Glutamatergic neuron (in vitro differentiated cells): Measurements from ENCODE around the gene LIX1L. TPM values are rescaled to one million over a fixed set of nuclear protein-coding genes. Genes with fewer than 3 reads are reported as not detected.

Source experiments
- DNase-seq: peaks from one replicate; pipeline ENCODE4 v3.0.0; 2022
- H3K27ac Mint-ChIP-seq: one replicate; pipeline ENCODE4 v1.8.0; 2020; ENCODE audit warnings: mild to moderate bottlenecking, mixed read lengths, inconsistent platforms; ENCODE audit not compliant: unreplicated experiment
- H3K27me3 Mint-ChIP-seq: one replicate; pipeline ENCODE4 v1.8.0; 2020; ENCODE audit warnings: mild to moderate bottlenecking, moderate library complexity, mixed read lengths, inconsistent platforms; ENCODE audit not compliant: unreplicated experiment
- H3K36me3 Mint-ChIP-seq: one replicate; pipeline ENCODE4 v1.8.0; 2020; ENCODE audit warnings: mild to moderate bottlenecking, mixed read lengths, inconsistent platforms; ENCODE audit not compliant: unreplicated experiment
- H3K4me1 Mint-ChIP-seq: one replicate; pipeline ENCODE4 v1.8.0; 2020; ENCODE audit warnings: mild to moderate bottlenecking, low read depth, mixed read lengths, inconsistent platforms; ENCODE audit not compliant: unreplicated experiment
- H3K4me3 Mint-ChIP-seq: one replicate; pipeline ENCODE4 v1.8.0; 2020; ENCODE audit warnings: mild to moderate bottlenecking, mixed read lengths, inconsistent platforms; ENCODE audit not compliant: unreplicated experiment
- H3K9me3 Mint-ChIP-seq: one replicate; pipeline ENCODE4 v1.8.0; 2020; ENCODE audit warnings: mild to moderate bottlenecking, moderate library complexity, mixed read lengths, inconsistent platforms; ENCODE audit not compliant: unreplicated experiment
- total RNA-seq: library from RNA; stranded (reverse); fragmentation: NEBNext Ultra II Directional; extraction: Animal tissue kit (Norgen Biotek cat#: 25700); gene quantifications from one replicate; pipeline ENCODE4 v1.2.1, GENCODE V29; 2021; ENCODE audit not compliant: unreplicated experiment
- TF ChIP-seq, protein P1 (sequence below): fragments of 200-600 bp; sonication (generic); IDR thresholded peaks from one replicate; pipeline ENCODE4 v1.5.0; 2021; ENCODE audit not compliant: partially characterized antibody, unreplicated experiment

The LIX1L gene
- total RNA-seq, 1 donor from 2014 or later: 20.3 TPM

DNA sequence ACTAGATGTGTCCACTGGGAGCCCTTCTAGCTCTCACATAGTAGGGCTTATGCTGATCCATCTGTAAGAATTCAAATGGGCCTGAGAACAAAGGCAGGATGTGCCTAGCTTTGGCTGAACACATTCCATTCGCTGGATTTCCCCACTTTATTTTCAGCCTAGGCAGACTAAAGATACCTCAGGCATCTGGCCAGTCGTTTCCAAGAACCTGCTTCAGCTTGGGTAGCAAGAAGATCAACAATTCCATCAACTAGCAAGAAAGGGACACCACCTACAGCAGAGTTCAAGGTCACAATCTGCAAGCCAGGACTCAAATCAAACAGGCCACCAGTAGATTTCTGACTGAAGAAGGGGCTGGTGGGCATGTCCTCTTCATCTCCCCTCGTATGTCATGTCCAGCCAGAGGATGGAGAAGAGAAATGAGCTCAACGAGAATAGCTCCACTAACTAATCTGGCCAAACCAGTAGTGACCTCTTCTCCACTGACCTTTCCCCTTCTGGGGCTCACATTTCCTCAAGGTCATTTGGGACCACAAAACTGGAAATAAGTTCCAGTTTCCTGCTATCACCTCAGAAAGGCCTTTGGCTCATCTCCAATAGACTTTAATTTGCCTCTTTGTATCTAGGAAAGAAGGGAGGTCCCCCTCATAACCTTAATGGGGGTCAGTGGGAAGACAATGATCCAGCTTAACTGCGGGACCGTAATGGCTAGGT, 24.4 kb upstream of the LIX1L start:
- Mint-ChIP-seq H3K27me3 (no peaks in the 10 kb centered on the region), H3K27ac (no peak overlapping the region), H3K4me1 (peaks cover 22% of the 10 kb centered on the region), H3K36me3 (no peaks in the 10 kb centered on the region), H3K4me3 (no peak overlapping the region), H3K9me3 (peaks cover 2% of the 10 kb centered on the region)
- TF ChIP-seq, protein P1, sequence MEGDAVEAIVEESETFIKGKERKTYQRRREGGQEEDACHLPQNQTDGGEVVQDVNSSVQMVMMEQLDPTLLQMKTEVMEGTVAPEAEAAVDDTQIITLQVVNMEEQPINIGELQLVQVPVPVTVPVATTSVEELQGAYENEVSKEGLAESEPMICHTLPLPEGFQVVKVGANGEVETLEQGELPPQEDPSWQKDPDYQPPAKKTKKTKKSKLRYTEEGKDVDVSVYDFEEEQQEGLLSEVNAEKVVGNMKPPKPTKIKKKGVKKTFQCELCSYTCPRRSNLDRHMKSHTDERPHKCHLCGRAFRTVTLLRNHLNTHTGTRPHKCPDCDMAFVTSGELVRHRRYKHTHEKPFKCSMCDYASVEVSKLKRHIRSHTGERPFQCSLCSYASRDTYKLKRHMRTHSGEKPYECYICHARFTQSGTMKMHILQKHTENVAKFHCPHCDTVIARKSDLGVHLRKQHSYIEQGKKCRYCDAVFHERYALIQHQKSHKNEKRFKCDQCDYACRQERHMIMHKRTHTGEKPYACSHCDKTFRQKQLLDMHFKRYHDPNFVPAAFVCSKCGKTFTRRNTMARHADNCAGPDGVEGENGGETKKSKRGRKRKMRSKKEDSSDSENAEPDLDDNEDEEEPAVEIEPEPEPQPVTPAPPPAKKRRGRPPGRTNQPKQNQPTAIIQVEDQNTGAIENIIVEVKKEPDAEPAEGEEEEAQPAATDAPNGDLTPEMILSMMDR: no peak
- DNase-seq: no peak

DNA sequence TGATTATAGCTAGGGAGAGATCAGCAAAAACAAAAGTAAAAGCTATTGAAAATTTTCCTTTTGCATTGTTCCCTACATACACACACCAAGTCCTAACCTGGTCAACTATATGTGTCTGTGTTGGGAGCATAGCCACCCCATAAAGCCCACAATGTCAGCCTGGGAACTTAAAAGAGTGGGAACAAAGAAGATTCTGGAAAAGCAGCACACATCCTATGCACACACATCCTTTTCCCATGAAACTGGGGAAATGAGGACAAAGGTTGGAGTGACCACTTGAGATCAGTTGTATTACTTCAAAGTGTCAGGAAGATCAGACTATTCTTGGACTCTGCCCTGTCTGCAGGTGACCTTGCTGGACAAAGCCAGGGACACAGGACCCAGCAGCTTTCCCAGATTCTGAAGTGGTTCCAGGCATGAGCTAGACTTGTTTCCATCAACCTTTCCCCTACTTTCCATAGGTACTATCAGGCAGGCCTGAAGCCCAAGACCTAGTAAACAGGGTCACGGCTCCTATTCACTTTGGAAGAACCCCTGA, 22.7 kb upstream of the LIX1L start:
- DNase-seq: no peak
- H3K36me3 Mint-ChIP-seq: no peaks in the 10 kb centered on the region
- H3K27me3 Mint-ChIP-seq: no peaks in the 10 kb centered on the region
- H3K9me3 Mint-ChIP-seq: peaks cover 2% of the 10 kb centered on the region
- H3K27ac Mint-ChIP-seq: no peak overlapping the region
- peaks cover 16% of the 10 kb centered on the region for H3K4me1 Mint-ChIP-seq
- TF ChIP-seq, protein P1: no peak
- no peak overlapping the region for H3K4me3 Mint-ChIP-seq

DNA sequence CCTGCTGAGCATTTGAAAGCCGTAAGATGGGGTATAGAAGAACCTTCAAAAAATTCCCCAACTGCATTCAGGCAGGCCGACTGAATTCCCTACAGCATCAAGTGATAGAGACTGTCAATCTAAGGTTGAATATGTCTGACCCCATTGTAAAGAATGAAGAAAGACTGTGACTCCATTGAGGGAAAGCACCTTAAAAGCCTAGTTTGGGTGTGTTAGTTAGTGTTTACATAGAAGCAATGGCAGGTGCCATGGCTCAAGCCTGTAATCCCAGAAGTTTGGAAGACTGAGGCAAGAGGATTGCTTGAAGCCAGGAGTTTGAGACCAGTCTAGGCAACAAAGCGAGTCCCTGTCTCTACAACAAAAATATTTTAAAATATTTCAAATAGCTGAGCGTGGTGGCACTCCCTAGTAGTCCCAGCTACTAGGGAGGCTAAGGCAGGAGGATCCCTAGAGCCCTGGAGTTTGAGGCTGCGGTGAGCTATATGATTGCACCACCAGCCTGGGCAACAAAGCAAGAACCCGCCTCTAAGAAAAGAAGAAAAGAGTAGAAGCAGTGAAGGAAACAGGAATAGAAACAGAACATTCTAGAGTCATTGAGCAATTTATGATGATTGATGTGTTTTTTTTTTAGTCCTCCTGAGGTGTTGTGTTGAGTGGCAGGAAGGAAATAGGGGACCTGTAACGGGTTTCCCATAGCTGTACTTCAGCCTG, 22.1 kb upstream of the LIX1L start:
- Mint-ChIP-seq H3K27ac (no peak overlapping the region), H3K4me3 (no peak overlapping the region), H3K27me3 (no peaks in the 10 kb centered on the region), H3K4me1 (peaks cover 10% of the 10 kb centered on the region), H3K36me3 (no peaks in the 10 kb centered on the region), H3K9me3 (peaks cover under 1% of the 10 kb centered on the region)
- TF ChIP-seq, protein P1: no peak
- no peak for DNase-seq

DNA sequence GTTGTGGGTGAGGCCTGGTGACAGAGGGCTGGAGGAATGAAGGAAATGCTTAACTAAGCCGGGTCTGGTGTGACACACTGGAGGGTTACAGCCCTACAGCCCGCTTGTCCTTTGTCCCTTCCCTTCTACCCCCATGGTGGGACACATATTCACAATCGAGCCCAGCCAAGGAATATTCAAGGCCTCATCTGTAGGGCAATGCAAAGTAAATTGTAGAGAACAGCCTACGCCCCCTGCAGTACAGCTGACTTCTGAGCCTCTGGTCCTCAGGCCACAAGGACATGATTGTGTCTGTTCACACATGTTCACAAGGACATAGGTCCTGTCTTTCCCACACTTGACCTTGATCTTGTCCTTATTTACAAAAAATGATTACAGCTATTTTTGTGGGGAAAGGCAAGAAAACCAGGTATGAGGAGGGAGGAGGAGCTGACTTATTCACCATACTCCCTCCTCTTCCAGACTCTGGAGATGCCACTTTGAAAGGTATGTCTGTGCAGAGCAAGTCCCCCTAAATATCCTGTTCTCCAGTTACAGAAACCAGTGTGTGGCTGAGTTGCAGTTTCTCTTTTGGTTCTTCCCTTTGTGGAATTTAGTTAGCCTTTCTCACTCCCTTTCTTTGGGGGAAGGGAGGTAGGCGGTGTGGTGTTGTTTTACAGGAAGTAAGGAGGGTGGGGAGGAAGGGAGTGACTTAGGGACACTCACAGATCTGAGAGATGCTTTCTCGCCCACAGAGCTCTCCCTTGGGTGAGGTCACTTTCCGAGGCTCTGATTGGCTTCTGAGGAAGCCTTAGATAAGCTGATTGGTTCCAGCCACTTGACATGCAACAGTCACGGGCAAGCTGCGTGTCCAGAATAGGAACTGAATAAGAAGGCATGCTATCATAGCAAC, 21.3 kb upstream of the LIX1L start:
- peak; percentile 82 for DNase-seq
- no peaks in the 10 kb centered on the region for H3K9me3 Mint-ChIP-seq
- TF ChIP-seq, protein P1: no peak
- peaks cover 9% of the 10 kb centered on the region for H3K4me1 Mint-ChIP-seq
- H3K36me3 Mint-ChIP-seq: no peaks in the 10 kb centered on the region
- H3K4me3 Mint-ChIP-seq: no peak overlapping the region
- no peaks in the 10 kb centered on the region for H3K27me3 Mint-ChIP-seq
- no peak overlapping the region for H3K27ac Mint-ChIP-seq
